Right forelimb (tissue), 1 donor: ENCODE measurements around the gene CDK19.
"Not testable (repeated sequence)": the region's sequence is repeated elsewhere in the genome, so short reads cannot be mapped to it uniquely, and the experiment has no call there.

Source experiments
- DNase-seq: peaks from one replicate; pipeline ENCODE4 v3.0.0-alpha.2; 2018

Gene CDK19

DNA sequence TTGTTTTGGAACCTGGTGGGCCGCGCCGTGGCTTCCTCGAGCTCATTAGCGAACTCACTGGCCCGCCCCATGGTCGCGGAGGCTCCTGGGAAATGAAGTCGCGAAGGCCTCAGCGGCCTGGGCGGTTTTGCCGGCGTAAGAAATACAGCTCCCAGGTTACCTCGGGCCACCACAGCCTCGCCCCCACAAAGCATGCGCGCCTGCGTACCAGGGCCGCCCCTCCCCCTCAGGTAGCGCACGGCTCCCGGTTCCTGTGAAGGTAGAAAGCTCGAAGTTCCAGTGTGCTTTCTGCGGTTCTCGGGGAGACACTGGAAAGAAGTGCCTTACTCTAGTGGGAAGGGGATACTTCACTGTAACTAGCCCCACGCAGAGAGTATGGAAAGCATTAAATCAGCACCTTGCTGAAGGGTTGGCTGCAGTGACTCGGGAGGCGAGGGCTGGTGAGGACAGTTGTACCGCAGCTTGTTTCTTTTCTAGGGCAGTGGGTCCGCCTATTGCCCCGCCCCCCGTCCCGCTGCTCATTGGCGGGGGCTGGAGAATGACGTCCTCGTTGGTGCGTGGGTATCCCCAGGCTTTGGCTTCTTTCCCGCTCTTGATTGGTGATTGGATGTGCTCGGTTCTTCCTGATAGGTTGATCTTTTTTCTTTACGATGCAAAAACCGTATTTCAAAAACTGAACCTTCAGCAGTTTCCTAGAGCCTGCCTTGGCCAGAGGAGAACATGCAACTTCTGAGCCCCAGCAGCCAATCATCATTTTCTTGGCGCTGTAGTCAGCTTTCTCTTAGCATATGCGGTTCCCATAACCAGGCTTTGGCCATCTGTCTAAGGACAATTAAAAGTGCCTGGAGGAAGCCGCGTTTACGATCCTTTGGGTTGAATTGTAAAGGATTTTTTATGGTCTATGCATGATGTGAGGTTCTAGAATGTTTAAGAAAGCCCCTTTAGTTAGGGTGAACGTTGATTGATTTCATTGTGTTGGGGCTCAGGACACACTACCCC lies at the start of gene CDK19:
TSS of gene CDK19 (minus strand) at position 59 of the 999 bp plus-strand sequence. CDS start 333 bp downstream, outside the sequence.
- peak; percentile 97 for DNase-seq

DNA sequence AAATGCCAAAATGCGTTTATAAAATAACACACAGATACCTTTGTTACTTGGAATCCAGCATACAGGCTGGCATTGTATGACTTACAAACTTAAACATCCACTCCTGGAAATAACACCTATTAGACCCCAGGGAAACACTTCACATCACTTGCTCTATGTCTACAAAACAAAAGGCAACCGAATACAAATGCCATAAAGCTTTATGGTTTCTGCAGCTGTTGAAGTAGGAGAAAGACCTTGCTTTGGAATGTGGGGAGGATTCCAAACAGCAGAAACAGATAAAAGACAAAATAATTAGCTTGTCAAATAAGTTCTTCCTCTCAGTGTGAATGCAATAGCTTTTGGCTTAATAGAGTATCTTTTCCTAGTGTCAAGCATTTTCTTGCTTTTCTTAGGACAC lies 49.6 kb upstream of the CDK19 start:
- DNase-seq: no peak

DNA sequence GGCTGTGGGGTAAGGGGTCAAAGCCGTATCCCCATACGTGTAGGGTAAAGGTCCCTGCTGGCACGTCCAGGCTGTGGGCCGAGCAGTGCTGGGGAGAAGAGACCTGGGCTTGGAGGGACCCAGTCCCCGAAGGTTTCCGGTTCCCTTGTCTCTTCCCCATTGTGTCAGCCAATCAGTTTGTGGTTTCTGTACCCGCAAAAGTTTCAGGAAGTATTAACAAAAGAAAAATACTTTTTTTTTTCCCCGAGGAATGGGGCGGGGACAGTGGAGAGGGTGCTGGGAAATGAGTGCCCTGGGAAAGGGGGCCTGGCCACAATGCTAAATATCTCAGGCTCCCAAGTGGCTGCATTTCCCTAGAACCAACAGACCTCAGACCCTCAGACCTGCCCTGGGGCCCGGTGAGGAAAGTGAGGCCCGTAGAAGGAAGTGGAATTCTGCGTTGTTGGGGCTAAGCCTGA lies 44.1 kb upstream of the CDK19 start:
- no peak for DNase-seq

DNA sequence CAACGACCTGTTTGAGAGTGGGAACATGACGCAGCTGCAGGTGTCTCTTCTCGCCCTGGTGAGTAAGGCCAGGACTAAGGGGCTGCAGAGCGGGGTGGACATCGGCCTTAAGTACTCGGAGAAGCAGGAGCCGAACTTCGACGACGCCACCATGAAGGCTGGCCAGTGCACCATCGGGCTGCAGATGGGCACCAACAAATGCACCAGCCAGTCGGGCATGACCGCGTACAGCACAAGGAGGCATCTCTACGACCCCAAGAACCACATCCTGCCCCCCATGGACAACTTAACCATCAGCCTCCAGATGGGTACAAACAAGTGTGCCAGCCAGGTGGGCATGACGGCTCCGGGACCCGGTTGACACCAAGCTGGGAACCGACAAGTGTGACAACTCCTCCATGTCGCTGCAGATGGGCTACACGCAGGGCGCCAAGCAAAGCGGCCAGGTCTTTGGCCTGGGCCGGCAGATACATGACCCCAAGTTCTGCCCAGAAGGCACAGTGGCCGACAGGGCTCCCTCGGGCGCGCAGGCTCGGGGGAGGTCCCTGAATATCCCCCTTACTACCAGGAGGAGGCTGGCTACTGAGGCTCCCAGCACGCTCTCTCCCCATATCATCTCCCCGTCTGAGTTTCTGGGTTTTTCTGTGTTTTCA lies 43.4 kb upstream of the CDK19 start:
- DNase-seq: no peak

DNA sequence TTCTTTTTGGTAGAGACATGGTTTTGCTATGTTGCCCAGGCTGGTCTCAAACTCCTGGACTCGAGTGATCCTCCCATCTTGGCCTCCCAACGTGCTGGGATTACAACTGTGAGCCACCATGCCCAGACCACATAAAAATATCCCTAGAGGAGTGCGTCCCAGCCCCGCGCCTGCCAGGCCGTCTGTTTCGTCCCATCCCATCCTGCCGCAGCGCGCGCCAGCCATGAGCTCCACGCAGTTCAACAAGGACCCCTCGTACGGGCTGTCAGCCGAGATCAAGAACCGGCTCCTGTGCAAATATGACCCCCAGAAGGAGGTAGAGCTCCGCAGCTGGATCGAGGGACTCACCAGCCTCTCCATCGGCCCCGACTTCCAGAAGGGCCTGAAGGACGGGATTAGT lies 42.7 kb upstream of the CDK19 start:
- DNase-seq: no peak

DNA sequence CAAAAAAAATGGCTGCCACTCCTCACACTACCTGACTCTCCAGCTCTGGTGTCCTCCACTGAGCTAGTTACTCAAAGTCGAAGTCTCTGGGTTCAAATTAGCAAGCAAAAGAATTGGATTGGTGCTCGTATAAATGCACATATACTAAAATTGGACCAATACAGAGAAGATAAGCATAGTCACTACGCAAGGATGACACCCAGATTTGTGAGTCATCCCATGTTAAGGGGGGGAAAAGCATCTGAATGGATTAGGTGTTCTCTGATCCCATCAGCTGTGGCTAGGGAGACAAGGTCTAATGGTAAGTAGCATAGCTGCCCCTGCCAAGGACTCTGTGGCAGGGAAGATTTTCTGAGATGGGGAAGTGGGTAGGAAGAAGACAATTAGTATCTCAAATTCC lies 41.0 kb upstream of the CDK19 start:
- DNase-seq: no peak

DNA sequence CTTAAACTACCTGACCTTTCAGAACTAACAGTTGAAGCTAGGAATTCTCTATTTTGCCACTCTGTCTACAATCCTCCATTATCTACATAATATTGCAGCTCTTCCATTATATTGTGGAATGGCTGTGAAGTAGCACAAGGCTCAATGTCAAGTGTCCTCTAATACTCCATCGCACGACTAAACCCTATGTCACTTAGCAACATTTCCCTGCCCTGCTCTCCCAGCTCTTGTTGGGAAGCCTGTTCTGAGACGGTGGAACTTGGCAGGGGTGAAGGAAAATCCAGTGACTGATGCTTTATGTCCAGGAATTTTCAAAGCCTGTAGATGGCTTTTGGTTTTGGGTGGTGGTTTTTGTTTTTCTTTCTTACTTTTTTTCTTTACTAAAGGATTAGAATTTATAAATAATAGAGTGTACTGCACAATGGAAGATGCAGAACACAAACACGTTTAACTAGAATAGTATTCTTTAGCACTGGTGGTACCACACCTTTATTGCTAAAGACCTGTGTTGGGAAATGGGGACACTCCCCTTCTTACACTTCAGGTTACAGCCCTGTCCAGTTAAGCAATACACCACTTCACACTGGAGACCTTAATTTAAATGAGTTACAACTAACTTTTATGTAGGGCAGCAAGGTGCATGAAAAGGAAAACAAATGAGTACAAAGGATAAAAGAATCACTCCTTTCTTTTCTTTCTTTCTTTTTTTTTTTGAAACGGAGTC lies 38.6 kb upstream of the CDK19 start:
- DNase-seq: no peak

DNA sequence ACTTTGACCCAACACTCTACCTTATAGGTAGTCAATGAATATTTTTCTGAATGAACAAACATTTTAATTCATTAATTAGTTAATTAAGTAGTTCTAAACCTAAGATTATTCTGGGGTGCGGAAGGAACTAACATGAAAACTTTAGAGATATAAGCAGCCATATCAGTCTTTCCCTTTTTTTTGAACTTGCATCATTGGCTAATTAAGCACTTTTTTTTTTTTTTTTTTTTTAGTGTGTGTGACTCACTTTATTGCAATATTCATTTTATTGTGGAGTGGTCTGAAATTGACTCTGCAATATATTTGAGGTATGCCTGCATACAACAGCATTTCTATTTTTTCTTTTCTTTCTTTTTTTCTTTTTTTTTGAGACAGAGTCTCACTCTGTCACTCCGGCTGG lies 37.5 kb upstream of the CDK19 start:
- no peak for DNase-seq

DNA sequence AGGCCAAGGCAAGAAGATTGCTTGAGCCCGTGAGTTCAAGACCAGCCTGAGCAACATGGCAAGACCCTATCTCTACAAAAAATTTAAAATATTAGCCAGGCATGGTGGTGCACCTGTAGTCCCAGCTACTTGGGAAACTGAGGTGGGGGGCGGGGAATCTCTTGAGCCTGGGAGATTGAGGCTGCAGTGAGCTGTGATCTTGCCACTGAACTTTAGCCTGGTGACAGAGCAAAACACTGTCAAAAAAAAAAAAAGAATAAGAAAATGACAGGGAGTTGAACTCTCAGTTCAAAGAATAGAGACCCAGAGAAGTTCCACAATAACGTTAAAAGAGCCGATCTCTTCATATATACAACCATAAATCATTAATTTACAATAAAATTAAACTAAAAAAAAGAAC lies 34.5 kb upstream of the CDK19 start:
- no peak for DNase-seq

DNA sequence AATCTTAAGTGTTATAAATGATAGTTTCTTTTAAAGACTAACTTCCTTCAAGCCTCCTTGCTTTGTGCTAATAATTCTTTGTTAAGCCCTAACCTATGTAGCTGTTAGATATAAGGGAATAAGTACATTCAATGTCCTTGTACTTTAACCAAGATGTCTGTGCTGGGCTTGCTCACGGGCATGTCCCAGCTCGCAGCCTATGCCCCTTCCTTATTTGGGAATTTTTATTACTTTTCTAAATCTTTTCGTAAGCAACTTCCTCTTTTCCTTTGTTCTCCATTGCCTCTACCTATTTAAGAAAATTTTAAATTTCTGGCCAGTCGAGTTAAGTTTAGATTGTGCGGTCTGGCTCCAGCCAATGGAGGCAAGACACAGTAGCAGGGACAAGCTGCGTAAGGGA lies 26.0 kb upstream of the CDK19 start:
- DNase-seq: no peak

DNA sequence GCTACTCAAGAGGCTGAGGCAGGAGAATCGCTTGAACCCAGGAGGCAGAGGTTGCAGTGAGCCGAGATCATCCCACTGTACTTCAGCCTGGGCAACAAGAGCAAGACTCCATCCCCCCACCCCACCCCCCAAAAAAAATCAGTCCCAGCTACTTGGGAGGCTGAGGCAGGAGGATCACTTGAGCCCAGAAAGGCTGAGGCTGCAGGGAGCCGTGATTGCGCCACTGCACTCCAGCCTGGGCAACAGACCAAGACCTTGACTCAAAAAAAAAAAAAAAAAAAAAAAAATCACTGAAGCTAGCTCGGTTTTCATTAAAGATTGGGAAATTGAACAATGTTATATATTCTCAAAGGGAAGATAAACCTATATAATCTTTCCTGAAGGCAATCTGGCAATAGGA lies 20.5 kb upstream of the CDK19 start:
- not testable (repeated sequence) for DNase-seq

DNA sequence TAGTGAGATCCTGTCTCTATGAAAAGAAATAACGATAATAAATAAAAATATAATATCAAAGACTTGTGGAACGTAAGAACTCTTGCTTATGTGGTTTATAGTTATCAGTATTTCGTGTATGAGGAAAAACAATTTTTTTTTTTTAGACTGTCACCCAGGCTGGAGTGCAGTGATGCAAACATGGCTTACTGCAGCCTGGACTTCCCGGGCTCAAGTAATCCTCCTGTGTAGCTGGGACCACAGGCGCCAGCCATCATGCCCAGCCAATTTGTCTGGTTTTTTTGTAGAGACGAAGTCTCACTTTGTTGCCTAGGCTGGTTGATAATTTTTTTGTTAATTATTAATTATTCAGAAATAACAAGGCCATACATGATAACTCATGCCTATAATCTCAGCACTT lies 18.6 kb upstream of the CDK19 start:
- DNase-seq: no peak

DNA sequence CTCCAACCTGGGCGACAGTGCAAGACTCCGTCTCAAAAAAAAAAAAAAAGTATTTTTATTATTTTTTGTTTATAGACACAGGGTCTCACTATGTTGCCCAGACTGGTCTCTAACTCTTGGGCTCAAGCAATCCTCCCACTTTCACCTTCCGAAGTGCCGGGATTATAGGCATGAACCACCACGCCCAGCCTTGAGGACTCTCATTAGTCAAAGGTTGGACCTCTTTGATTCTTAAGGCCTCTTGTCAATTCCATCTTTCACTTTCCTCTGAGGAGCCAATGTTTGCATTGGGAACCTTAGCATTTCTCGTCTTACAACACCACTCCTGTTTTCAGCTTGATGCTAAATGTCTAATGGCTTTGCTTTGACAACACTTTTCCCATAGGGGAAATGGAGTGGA lies 16.1 kb upstream of the CDK19 start:
- DNase-seq: no peak

DNA sequence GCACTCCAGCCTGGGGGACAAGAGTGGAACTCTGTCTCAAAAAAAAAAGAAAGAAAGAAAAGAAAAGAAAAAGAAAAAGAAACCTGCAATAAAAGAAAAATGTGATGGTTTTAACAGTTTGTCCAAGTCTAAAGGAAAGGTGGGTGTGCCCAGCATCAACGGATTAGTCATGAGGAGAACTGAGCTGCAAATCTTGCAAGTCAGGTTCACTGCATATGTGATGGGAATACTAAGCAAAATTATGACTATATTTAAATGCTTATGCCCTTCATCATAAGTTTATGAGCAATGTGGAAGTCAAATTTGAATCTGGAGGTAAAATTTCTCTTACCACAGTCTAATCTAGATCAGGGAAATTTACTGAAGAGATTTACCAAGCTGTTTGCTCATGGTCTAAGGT lies 13.1 kb upstream of the CDK19 start:
- DNase-seq: no peak

DNA sequence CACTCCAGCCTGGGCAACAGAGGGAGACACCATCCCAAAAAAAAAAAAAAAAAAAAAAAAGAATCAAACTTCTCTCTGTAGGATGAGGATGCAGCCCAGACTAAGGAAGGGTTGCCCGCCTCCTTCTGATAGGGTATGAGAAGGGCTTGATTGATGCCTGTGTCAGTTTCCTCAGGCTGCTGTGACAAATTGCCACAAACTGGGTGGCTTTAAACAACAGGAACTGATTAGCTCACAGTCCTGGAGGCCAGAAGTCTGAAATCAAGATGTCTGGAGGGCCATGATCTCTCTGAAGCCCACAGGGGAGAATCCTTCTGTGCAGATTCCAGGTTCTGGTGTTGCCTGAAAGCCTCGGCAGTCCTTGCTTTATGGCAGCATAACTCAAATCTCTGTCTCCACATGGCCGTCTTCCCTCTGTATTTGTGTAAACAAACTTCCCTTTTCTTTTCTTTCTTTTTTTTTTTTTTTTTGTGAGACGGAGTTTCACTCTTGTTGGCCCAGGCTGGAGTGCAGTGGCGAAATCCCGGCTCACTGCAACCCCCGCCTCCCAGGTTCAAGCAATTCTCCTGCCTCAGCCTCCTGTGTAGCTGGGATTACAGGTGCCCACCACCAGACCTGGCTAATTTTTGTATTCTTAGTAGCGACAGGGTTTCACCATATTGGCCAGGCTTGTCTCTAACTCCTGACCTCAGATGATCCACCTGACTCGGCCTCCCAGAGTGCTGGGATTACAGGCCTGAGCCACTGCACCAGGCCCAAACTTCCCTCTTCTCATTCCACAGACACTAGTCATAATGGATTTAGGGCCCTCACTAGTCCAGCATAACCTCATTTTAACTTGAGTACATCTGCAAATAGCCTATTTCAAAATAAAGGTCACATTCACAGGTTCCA lies 11.2 kb upstream of the CDK19 start:
- DNase-seq: no peak

DNA sequence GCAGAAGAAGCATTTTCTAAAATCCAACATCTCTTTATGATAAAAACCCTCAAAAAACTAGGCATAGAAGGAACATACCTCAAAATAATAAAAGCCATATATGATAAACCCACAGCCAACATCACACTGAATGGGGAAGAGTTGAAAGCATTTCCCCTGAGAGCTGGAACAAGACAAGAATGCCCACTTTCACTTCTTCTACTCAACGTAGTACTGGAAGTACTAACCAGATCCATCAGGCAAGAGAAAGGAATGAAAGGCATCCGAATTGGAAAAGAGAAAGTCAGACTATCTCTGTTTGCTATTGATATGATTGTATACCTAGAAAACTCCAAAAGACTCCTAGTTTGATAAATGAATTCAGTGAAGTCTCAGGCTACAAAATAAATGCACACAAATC lies 7.9 kb upstream of the CDK19 start:
- no peak for DNase-seq

DNA sequence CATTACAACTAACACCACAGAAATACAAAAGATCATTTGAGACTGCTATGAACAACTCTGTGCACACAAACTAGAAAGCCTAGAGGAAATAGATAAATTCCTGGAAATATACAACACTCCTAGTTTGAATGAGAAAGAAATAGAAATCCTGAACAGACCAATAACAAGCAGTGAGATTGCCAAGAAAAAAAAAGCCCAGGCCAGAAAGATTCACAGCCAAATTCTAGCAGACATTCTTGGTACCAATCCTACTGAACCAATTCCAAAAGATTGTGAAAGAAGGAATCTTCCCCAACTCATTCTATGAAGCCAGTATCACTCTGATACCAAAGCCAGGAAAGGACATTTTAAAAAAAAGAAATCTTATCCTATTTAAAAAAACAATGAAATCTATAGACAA lies 7.0 kb upstream of the CDK19 start:
- no peak for DNase-seq

DNA sequence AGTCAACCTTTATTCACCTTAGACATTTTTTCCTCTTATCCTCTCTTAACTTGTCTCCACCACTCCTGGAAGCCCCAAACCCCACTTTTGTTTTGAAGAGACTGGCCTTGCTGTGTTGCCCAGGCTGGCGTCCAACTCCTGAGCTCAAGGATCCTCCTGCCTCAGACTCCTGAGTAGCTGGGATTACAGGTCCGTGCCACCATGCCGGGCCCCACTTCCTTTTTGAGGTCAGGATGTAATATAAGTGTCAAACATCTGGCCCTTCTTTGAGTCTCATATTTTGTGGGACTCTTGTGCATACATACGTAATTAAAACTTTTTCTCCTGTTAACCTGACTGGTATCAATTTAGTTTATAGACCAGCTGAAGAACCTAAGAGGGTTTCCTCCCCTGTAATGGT lies 1.4 kb upstream of the CDK19 start:
- DNase-seq: no peak

DNA sequence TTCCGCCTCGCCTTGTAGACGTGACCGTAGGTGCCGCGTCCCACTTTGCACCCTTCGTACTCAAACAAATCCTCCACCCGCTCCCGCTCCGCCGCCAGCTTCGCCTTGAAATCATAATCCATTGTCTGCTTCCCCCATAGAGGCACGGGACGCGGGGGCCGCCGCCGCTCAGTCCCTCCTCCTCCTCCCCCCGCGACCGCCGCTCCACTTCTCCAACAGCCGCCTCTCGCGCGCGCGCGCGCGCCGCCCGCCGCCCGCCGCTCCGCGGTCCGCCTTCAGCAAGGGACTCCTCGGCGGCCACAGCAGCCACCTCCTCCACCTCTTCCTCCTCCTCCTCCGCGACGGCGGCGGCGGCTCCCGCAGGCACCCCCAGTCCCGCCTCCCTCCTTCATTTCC lies 256 bp downstream of the CDK19 start:
- no peak for DNase-seq

DNA sequence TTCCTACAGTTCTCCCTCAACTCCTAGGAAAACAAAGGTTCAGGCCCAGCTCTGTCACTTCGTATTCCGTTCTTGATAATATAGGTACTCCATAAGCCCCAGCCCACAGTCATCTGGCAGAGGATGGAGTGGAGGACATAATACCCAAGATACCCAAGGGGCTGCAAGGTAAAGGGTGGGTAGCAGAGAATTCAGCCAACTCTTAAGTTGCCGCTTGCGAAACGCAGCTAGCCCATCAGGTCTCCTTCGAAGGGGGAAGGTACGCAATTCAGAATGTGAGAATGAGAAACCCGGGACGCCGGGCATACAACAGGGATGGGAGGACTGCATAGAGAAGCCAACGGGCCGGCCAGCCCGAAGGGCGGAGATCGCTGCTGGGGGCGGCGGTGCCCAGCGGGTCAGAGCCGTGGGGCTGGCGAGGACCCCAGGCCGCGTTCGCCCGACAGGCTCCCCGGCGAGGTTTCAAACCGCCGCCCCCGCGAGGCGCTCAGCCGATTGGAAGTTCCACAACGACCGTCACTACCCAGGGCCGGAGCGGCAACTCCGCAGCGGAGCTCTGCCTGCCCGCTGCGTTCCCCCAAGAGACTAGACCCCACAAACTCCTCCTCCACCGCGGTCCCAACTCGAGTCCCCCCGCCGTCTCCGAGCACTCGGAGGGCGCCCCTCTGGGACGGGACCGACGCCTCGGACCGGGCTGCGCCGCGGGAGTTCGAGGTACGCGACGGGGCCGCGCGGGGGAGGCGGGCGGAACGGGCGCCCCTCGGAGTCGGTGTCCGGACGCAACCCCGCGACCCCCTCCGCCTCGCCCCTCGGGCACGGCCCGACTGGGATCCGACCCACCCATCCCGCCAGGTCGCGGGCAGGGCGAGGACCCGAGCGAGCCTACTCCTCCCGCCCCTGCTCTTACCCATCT lies 911 bp downstream of the CDK19 start:
- DNase-seq: peak; percentile 80
